GM12865 (cell line): Measurements from ENCODE around the gene ITGA3.

Experiments used
- DNase-seq: peaks from one replicate; pipeline ENCODE4 v3.0.0; 2010; ENCODE audit warnings: low read depth
- H3K4me3 ChIP-seq: 2 replicates; pipeline ENCODE4 v1.5.1; 2011; ENCODE audit warnings: mild to moderate bottlenecking, low read depth, low read length, control low read depth
- TF ChIP-seq, protein P1 (sequence below): IDR thresholded peaks from 2 replicates; pipeline ENCODE4 v1.5.1; 2011; ENCODE audit warnings: low read length, control low read depth, low read depth, inconsistent platforms; ENCODE audit not compliant: insufficient read depth; ENCODE audit errors: missing control alignments

Gene ITGA3

DNA sequence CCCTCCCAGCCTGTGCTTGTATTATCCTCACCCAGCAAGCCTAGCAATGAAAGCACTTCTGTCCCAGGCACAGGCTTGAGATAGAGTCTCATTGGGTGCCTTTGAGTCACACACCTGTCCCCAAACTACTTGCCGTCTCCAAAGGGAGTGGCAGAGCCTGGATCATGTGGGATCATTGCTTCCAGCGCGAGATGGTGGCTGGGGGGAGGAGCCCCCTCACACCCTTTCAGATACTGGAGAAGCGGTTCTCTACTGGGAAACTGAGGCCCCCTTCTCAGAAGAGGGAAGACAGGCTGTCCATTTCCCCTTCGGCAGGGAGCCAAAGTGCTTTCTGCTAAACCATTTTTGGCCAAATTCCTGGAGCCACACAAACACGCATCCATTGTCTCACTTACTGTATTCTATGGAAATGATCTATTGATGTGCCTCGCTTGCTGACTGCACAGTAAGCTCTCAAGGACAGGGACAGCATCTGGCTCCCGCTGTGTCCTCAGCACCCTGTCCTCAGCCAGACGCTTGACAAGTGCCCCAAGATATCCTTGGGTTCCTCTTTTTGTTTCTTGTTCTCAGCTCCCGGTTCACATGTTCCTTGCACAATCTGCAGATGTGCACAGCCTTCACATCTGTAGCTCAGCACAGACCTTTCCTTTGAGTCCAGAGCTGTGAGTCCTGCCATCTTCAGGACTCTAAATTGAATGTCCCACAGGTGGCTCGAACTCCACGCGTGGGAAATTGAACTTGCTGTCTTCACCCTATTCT lies 34.9 kb upstream of the ITGA3 start:
- no peak overlapping the region for H3K4me3 ChIP-seq
- no peak for DNase-seq
- TF ChIP-seq, protein P1, sequence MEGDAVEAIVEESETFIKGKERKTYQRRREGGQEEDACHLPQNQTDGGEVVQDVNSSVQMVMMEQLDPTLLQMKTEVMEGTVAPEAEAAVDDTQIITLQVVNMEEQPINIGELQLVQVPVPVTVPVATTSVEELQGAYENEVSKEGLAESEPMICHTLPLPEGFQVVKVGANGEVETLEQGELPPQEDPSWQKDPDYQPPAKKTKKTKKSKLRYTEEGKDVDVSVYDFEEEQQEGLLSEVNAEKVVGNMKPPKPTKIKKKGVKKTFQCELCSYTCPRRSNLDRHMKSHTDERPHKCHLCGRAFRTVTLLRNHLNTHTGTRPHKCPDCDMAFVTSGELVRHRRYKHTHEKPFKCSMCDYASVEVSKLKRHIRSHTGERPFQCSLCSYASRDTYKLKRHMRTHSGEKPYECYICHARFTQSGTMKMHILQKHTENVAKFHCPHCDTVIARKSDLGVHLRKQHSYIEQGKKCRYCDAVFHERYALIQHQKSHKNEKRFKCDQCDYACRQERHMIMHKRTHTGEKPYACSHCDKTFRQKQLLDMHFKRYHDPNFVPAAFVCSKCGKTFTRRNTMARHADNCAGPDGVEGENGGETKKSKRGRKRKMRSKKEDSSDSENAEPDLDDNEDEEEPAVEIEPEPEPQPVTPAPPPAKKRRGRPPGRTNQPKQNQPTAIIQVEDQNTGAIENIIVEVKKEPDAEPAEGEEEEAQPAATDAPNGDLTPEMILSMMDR: no peak

DNA sequence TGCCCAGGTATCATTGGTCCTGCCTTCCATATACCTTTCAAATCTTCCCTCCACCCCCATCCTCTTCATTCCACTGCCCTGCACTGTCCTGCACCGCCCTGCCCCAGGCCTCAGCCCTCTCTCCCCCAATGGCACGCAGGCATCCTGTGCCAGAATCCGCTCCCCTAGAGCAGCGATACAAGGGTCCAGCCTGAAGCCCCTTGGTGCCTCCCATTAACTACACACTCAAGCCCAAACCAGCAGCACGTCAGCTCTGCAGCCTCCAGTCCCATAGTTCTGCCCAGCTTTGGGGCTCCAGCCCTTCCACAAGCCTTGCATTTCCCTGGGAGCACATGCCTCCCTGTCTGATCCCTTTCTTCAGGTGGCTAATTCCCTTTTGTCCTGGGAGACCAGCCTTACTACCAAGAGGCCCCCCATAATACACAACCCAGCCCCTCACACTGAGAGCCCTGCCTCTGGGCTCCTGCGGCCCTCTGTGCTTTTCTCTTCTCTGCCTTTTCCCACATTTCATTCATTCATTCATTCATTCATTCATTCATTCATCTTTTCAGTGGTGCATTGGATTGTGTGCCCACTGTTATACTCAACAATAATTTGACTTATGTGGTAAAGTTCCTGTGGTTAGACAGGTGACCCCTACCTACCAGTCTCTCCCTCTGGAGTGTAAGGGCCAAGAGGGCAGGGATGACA lies 34.1 kb upstream of the ITGA3 start:
- TF ChIP-seq, protein P1: no peak
- no peak overlapping the region for H3K4me3 ChIP-seq
- no peak for DNase-seq

DNA sequence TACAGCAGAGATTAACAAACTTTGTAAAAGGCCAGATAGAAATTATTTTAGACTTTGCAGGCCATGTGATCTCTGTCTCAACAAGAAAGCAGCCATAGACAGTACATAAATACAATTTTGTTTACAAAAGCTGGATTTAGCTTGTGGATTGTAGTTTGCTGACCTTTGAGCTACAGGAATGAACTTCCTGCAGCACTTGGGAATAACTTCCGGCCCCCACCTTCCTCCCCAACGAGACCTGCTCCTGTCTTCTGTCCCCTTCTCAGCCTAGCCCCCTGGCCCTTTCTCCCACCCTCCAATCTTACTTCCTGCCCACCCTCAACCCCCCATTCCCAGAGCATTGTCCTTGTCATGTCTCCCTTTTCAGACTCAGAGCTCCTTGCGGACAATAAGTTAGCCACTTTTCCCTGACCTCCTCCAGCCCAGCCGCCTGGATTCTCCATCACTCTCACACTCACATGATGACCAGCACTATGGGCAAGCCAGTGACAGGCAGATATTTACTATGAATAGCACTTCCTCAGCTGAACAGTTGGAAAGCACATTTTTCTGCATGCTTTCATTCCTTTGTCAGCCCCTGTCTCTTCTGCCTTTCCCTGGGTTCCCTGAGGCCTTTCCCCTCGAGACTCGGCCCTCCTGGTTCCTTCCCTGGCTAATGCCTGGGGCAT lies 33.3 kb upstream of the ITGA3 start:
- DNase-seq: no peak
- TF ChIP-seq, protein P1: no peak
- H3K4me3 ChIP-seq: no peak overlapping the region

DNA sequence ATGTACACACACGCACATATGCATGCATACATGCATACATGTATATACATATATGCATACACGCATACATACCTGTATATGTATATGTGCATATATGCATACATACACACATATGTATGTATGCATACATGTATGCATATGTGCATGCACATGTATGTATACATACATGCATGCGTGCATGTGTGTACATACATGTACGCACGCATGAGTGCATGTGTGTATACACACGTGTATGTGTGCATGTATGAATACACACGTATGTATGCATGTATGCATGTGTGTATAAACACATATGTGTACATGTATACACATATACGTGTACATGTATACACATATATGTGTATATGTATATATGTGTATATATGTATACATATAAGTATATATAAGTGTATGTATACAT lies 32.4 kb upstream of the ITGA3 start:
- H3K4me3 ChIP-seq: no peak overlapping the region
- TF ChIP-seq, protein P1: no peak
- no peak for DNase-seq

DNA sequence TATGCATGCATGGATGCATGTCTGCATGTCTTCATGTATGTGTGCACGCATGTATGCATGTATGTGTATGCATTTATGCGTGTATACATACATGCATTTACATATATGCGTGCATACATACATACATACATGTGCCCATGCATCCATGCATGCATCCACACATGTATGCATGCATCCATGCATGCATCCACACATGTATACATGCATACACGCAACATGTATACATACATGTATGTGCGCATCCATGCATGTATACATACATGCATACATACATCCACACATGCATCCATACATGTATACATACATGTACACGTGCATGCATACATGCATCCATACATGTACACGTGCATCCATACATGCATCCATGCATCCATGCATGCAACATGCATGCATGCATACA lies 31.1 kb upstream of the ITGA3 start:
- no peak overlapping the region for H3K4me3 ChIP-seq
- no peak for DNase-seq
- TF ChIP-seq, protein P1: no peak

DNA sequence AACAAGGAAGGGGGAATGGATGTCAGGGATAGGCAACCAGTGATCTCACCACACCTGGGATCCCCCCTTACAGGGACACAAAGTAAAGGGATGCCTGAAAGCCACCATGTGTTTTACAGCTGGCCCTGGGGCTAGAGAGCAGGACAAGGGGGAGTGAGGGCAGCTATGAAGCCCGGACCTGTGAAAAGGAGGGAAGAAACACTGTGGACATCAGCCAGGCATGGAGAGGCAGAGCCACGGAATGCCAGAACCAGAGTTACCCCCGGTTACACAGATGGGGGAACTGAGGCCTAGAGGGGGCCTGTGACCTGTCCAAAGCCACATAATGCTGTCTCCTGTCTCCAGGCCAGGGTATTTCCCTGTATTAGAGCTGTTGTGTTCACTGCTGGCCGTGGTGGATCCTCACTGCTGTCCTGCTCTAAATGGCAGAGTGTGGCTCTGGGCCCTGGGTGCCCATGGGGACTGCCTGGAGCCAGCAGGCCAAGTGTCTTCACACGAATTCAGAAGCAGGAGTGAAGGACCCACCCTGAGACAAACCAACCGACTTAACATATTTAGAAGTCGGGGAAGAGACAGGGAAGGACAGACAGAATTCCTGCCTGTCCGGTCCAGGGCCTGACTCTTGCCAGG lies 29.7 kb upstream of the ITGA3 start:
- TF ChIP-seq, protein P1: no peak
- H3K4me3 ChIP-seq: no peak overlapping the region
- DNase-seq: no peak
